ENCODE results near the gene NOTO. TPM values are rescaled to one million over a fixed set of nuclear protein-coding genes. Genes with fewer than 3 reads are reported as not detected.

Gene NOTO
- total and polyA plus RNA-seq, 2 donors (not counting 1 experiment from before 2014, with no cell fraction given), result not detected

GRCh38 chr2:73174941-73175662 lies 27.3 kb upstream of the NOTO start:
- Histone ChIP-seq H2AFZ (ENCODE audit: low read length) (no peak overlapping the region), H3K27me3 (ENCODE audit: control insufficient read depth, insufficient read depth, low read length) (peaks cover 10% of the 10 kb centered on the region), H3K4me1 (ENCODE audit: control insufficient read depth, extremely low read depth, insufficient read depth, low read length) (peaks cover 9% of the 10 kb centered on the region), H3K4me3 (replicated peaks in 1 of 4; ENCODE audit: control extremely low read depth in 1 of 4, insufficient read depth in 1 of 4, low read depth in 3 of 4, low read length in 4 of 4) (peak overlapping the region in 2 of 4 experiments; percentile 24 to 37), H3K4me2 (ENCODE audit: extremely low read depth, insufficient read depth, low read length) (peak overlapping the region; percentile 64), H3K27ac (ENCODE audit: insufficient read depth, low read length) (no peak overlapping the region), H3K36me3 (ENCODE audit: control insufficient read depth, insufficient read depth, low read length) (no peaks in the 10 kb centered on the region), H3K79me2 (ENCODE audit: control insufficient read depth, insufficient read depth, low read length) (no peaks in the 10 kb centered on the region), H3K9me3 (ENCODE audit: control insufficient read depth, insufficient read depth, low read depth, low read length) (no peaks in the 10 kb centered on the region), H3K9ac (ENCODE audit: insufficient read depth, low read length) (no peak overlapping the region), H4K20me1 (ENCODE audit: control insufficient read depth, extremely low read depth, insufficient read depth, low read length) (no peaks in the 10 kb centered on the region)
- DNase-seq (ENCODE audit: low read depth in 2 of 2), result no peak
- TF ChIP-seq CTCF (conservative IDR thresholded peaks at IDR 0.05 in 1 of 2, IDR thresholded peaks at IDR 0.05 in 1 of 2; ENCODE audit: low read depth in 1 of 2, low read length in 2 of 2) (no peak), EZH2 (IDR thresholded peaks at IDR 0.05; ENCODE audit: low read length, missing control alignments) (peak; percentile 62)

- no peak for TF ChIP-seq CTCF (conservative IDR thresholded peaks at IDR 0.05 in 1 of 2, IDR thresholded peaks at IDR 0.05 in 1 of 2; ENCODE audit: low read depth in 1 of 2, low read length in 2 of 2)
- peak; percentile 42 for TF ChIP-seq EZH2 (IDR thresholded peaks at IDR 0.05; ENCODE audit: low read length, missing control alignments)
- Histone ChIP-seq H3K36me3 (ENCODE audit: control insufficient read depth, insufficient read depth, low read length) (no peaks in the 10 kb centered on the region), H3K4me2 (ENCODE audit: extremely low read depth, insufficient read depth, low read length) (peak overlapping the region; percentile 64), H3K9me3 (ENCODE audit: control insufficient read depth, insufficient read depth, low read depth, low read length) (no peaks in the 10 kb centered on the region), H3K9ac (ENCODE audit: insufficient read depth, low read length) (peak overlapping the region; percentile 13), H3K79me2 (ENCODE audit: control insufficient read depth, insufficient read depth, low read length) (no peaks in the 10 kb centered on the region), H4K20me1 (ENCODE audit: control insufficient read depth, extremely low read depth, insufficient read depth, low read length) (no peaks in the 10 kb centered on the region), H3K4me1 (ENCODE audit: control insufficient read depth, extremely low read depth, insufficient read depth, low read length) (peaks cover 9% of the 10 kb centered on the region), H3K4me3 (replicated peaks in 1 of 4; ENCODE audit: control extremely low read depth in 1 of 4, insufficient read depth in 1 of 4, low read depth in 3 of 4, low read length in 4 of 4) (peak overlapping the region; percentile 1 to 37 (median 26)), H3K27ac (ENCODE audit: insufficient read depth, low read length) (no peak overlapping the region), H3K27me3 (ENCODE audit: control insufficient read depth, insufficient read depth, low read length) (peaks cover 10% of the 10 kb centered on the region), H2AFZ (ENCODE audit: low read length) (peak overlapping the region; percentile 33)
- DNase-seq (ENCODE audit: low read depth in 2 of 2), result peak; percentile 43 to 72
These were observed 26.6 kb upstream of the NOTO start for GRCh38 chr2:73175663-73176204.

GRCh38 chr2:73176205-73176880 lies 26.0 kb upstream of the NOTO start:
- H3K79me2 ChIP-seq (ENCODE audit: control insufficient read depth, insufficient read depth, low read length), result no peaks in the 10 kb centered on the region
- DNase-seq (ENCODE audit: low read depth in 2 of 2), result no peak
- peak overlapping the region in 3 of 4 experiments; percentile 1 to 70 (median 29) for H3K4me3 ChIP-seq (replicated peaks in 1 of 4; ENCODE audit: control extremely low read depth in 1 of 4, insufficient read depth in 1 of 4, low read depth in 3 of 4, low read length in 4 of 4)
- peak overlapping the region; percentile 13 for H3K9ac ChIP-seq (ENCODE audit: insufficient read depth, low read length)
- H3K9me3 ChIP-seq (ENCODE audit: control insufficient read depth, insufficient read depth, low read depth, low read length), result no peaks in the 10 kb centered on the region
- no peak overlapping the region for H3K27ac ChIP-seq (ENCODE audit: insufficient read depth, low read length)
- no peaks in the 10 kb centered on the region for H4K20me1 ChIP-seq (ENCODE audit: control insufficient read depth, extremely low read depth, insufficient read depth, low read length)
- peaks cover 10% of the 10 kb centered on the region for H3K27me3 ChIP-seq (ENCODE audit: control insufficient read depth, insufficient read depth, low read length)
- H3K4me2 ChIP-seq (ENCODE audit: extremely low read depth, insufficient read depth, low read length), result peak overlapping the region; percentile 76
- peaks cover 9% of the 10 kb centered on the region for H3K4me1 ChIP-seq (ENCODE audit: control insufficient read depth, extremely low read depth, insufficient read depth, low read length)
- TF ChIP-seq CTCF (conservative IDR thresholded peaks at IDR 0.05 in 1 of 2, IDR thresholded peaks at IDR 0.05 in 1 of 2; ENCODE audit: low read depth in 1 of 2, low read length in 2 of 2) (no peak), EZH2 (IDR thresholded peaks at IDR 0.05; ENCODE audit: low read length, missing control alignments) (peak; percentile 8)
- no peaks in the 10 kb centered on the region for H3K36me3 ChIP-seq (ENCODE audit: control insufficient read depth, insufficient read depth, low read length)
- peak overlapping the region; percentile 87 for H2AFZ ChIP-seq (ENCODE audit: low read length)

Measured in fibroblast of lung (primary cell).